Measurements from ENCODE around the gene FCGR3A. TPM values are rescaled to one million over a fixed set of nuclear protein-coding genes. Genes with fewer than 3 reads are reported as not detected.

Gene FCGR3A
- total and polyA plus RNA-seq, 2 experiments from 2014 or later = not detected

DNA sequence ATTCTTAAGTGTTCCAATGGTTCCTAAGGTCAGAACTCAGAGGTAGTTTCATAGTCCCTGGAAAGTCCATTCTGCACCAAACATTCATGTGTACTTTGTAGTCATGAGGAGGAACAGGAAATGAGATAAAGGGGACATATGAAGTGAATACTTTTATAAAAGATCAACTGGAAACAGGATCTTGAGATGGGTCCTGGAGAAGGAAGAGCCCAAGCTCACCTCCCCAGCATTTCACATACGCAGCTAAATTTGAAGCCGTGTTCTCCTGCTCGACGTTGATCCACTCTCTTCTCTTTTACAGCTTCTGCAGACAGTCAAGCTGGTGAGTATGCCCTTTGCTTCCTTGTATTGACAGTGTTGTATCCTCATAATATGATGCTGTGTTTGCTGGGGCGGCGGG is 43.9 kb downstream of the FCGR3A start:
- Histone ChIP-seq H3K36me3 (ENCODE audit: insufficient read depth) (no peaks in the 10 kb centered on the region), H3K4me3 (no peak overlapping the region), H3F3A (replicated peaks; ENCODE audit: low read depth) (no peaks in the 10 kb centered on the region), H4K20me1 (replicated peaks; ENCODE audit: insufficient read depth) (no peaks in the 10 kb centered on the region), H3K27me3 (ENCODE audit: insufficient read depth) (no peaks in the 10 kb centered on the region), H3K4me1 (ENCODE audit: insufficient read depth) (peaks cover 4% of the 10 kb centered on the region; the same call in 1 of the 2 replicates), H3K9me2 (ENCODE audit: insufficient read depth) (no peaks in the 10 kb centered on the region), H3K79me2 (replicated peaks; ENCODE audit: insufficient read depth) (no peaks in the 10 kb centered on the region), H2AFZ (peak overlapping the region; percentile 80), H3K27ac (ENCODE audit: low read depth) (no peak overlapping the region), H3K4me2 (no peak overlapping the region)
- Mint-ChIP-seq H3K27ac (no peak overlapping the region), H3K4me1 (peaks cover 16% of the 10 kb centered on the region), H3K4me3 (no peak overlapping the region), H3K27me3 (ENCODE audit: insufficient read depth, low read depth, poor library complexity) (peaks cover 9% of the 10 kb centered on the region), H3K9me3 (no peaks in the 10 kb centered on the region), H3K36me3 (ENCODE audit: low read depth) (no peaks in the 10 kb centered on the region)
- no peak for ATAC-seq
- TF ChIP-seq ZNF331 (CRISPR knock-in tag; IDR thresholded peaks at IDR 0.05; ENCODE audit: low read depth) (no peak), ZNF114 (CRISPR knock-in tag; IDR thresholded peaks at IDR 0.05) (no peak), JUNB (IDR thresholded peaks at IDR 0.05; ENCODE audit: unreplicated experiment) (no peak), EZH2 (IDR thresholded peaks at IDR 0.05; ENCODE audit: low read depth, unreplicated experiment) (no peak), POLR2AphosphoS5 (IDR thresholded peaks at IDR 0.05; ENCODE audit: low read depth) (no peak), NANOG (IDR thresholded peaks at IDR 0.05; ENCODE audit: borderline replicate concordance) (no peak), EZH2phosphoT487 (IDR thresholded peaks at IDR 0.05; ENCODE audit: unreplicated experiment) (no peak), STAT1 (IDR thresholded peaks at IDR 0.05; ENCODE audit: unreplicated experiment) (no peak), CREB1 (CRISPR knock-in tag; IDR thresholded peaks at IDR 0.05; ENCODE audit: low read depth) (no peak)
- TF ChIP-seq, protein P1, sequence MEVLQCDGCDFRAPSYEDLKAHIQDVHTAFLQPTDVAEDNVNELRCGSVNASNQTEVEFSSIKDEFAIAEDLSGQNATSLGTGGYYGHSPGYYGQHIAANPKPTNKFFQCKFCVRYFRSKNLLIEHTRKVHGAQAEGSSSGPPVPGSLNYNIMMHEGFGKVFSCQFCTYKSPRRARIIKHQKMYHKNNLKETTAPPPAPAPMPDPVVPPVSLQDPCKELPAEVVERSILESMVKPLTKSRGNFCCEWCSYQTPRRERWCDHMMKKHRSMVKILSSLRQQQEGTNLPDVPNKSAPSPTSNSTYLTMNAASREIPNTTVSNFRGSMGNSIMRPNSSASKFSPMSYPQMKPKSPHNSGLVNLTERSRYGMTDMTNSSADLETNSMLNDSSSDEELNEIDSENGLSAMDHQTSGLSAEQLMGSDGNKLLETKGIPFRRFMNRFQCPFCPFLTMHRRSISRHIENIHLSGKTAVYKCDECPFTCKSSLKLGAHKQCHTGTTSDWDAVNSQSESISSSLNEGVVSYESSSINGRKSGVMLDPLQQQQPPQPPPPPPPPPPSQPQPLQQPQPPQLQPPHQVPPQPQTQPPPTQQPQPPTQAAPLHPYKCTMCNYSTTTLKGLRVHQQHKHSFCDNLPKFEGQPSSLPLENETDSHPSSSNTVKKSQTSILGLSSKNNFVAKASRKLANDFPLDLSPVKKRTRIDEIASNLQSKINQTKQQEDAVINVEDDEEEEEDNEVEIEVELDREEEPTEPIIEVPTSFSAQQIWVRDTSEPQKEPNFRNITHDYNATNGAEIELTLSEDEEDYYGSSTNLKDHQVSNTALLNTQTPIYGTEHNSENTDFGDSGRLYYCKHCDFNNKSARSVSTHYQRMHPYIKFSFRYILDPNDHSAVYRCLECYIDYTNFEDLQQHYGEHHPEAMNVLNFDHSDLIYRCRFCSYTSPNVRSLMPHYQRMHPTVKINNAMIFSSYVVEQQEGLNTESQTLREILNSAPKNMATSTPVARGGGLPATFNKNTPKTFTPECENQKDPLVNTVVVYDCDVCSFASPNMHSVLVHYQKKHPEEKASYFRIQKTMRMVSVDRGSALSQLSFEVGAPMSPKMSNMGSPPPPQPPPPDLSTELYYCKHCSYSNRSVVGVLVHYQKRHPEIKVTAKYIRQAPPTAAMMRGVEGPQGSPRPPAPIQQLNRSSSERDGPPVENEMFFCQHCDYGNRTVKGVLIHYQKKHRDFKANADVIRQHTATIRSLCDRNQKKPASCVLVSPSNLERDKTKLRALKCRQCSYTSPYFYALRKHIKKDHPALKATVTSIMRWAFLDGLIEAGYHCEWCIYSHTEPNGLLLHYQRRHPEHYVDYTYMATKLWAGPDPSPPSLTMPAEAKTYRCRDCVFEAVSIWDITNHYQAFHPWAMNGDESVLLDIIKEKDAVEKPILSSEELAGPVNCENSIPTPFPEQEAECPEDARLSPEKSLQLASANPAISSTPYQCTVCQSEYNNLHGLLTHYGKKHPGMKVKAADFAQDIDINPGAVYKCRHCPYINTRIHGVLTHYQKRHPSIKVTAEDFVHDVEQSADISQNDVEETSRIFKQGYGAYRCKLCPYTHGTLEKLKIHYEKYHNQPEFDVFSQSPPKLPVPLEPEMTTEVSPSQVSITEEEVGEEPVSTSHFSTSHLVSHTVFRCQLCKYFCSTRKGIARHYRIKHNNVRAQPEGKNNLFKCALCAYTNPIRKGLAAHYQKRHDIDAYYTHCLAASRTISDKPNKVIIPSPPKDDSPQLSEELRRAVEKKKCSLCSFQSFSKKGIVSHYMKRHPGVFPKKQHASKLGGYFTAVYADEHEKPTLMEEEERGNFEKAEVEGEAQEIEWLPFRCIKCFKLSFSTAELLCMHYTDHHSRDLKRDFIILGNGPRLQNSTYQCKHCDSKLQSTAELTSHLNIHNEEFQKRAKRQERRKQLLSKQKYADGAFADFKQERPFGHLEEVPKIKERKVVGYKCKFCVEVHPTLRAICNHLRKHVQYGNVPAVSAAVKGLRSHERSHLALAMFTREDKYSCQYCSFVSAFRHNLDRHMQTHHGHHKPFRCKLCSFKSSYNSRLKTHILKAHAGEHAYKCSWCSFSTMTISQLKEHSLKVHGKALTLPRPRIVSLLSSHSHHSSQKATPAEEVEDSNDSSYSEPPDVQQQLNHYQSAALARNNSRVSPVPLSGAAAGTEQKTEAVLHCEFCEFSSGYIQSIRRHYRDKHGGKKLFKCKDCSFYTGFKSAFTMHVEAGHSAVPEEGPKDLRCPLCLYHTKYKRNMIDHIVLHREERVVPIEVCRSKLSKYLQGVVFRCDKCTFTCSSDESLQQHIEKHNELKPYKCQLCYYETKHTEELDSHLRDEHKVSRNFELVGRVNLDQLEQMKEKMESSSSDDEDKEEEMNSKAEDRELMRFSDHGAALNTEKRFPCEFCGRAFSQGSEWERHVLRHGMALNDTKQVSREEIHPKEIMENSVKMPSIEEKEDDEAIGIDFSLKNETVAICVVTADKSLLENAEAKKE (CRISPR knock-in tag; IDR thresholded peaks at IDR 0.05) = no peak
- TF ChIP-seq, protein P2, sequence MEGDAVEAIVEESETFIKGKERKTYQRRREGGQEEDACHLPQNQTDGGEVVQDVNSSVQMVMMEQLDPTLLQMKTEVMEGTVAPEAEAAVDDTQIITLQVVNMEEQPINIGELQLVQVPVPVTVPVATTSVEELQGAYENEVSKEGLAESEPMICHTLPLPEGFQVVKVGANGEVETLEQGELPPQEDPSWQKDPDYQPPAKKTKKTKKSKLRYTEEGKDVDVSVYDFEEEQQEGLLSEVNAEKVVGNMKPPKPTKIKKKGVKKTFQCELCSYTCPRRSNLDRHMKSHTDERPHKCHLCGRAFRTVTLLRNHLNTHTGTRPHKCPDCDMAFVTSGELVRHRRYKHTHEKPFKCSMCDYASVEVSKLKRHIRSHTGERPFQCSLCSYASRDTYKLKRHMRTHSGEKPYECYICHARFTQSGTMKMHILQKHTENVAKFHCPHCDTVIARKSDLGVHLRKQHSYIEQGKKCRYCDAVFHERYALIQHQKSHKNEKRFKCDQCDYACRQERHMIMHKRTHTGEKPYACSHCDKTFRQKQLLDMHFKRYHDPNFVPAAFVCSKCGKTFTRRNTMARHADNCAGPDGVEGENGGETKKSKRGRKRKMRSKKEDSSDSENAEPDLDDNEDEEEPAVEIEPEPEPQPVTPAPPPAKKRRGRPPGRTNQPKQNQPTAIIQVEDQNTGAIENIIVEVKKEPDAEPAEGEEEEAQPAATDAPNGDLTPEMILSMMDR (conservative IDR thresholded peaks at IDR 0.05; ENCODE audit: low read depth in 2 of 2) = no peak
- TF ChIP-seq, protein P3, sequence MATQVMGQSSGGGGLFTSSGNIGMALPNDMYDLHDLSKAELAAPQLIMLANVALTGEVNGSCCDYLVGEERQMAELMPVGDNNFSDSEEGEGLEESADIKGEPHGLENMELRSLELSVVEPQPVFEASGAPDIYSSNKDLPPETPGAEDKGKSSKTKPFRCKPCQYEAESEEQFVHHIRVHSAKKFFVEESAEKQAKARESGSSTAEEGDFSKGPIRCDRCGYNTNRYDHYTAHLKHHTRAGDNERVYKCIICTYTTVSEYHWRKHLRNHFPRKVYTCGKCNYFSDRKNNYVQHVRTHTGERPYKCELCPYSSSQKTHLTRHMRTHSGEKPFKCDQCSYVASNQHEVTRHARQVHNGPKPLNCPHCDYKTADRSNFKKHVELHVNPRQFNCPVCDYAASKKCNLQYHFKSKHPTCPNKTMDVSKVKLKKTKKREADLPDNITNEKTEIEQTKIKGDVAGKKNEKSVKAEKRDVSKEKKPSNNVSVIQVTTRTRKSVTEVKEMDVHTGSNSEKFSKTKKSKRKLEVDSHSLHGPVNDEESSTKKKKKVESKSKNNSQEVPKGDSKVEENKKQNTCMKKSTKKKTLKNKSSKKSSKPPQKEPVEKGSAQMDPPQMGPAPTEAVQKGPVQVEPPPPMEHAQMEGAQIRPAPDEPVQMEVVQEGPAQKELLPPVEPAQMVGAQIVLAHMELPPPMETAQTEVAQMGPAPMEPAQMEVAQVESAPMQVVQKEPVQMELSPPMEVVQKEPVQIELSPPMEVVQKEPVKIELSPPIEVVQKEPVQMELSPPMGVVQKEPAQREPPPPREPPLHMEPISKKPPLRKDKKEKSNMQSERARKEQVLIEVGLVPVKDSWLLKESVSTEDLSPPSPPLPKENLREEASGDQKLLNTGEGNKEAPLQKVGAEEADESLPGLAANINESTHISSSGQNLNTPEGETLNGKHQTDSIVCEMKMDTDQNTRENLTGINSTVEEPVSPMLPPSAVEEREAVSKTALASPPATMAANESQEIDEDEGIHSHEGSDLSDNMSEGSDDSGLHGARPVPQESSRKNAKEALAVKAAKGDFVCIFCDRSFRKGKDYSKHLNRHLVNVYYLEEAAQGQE (IDR thresholded peaks at IDR 0.05; ENCODE audit: unreplicated experiment) = no peak
- TF ChIP-seq, protein P4, sequence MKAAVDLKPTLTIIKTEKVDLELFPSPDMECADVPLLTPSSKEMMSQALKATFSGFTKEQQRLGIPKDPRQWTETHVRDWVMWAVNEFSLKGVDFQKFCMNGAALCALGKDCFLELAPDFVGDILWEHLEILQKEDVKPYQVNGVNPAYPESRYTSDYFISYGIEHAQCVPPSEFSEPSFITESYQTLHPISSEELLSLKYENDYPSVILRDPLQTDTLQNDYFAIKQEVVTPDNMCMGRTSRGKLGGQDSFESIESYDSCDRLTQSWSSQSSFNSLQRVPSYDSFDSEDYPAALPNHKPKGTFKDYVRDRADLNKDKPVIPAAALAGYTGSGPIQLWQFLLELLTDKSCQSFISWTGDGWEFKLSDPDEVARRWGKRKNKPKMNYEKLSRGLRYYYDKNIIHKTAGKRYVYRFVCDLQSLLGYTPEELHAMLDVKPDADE (IDR thresholded peaks at IDR 0.05) = no peak
- no peak for DNase-seq (ENCODE audit: low spot score)

All from GM23338 (cell line).